PC-3 (cell line): ENCODE results near the gene BBS12.

Experiments
- CTCF ChIP-seq: fragments of 300-600 bp; sonication (generic); conservative IDR thresholded peaks from 2 replicates; pipeline ENCODE4 v1.5.1; 2017; ENCODE audit warnings: antibody characterized with exemption, low read depth, mild to moderate bottlenecking, low read length
- EZH2 ChIP-seq: fragments of 300-600 bp; sonication (generic); IDR thresholded peaks from one replicate; pipeline ENCODE4 v1.6.1; 2017; ENCODE audit warnings: antibody characterized with exemption, mild to moderate bottlenecking, low read length; ENCODE audit not compliant: unreplicated experiment
- EZH2phosphoT487 ChIP-seq: fragments of 300-600 bp; sonication (generic); IDR thresholded peaks from 2 replicates; pipeline ENCODE4 v1.6.1; 2018; ENCODE audit warnings: mild to moderate bottlenecking, antibody characterized with exemption, low read length, borderline replicate concordance

GRCh38 chr4:122766950-122767349 lies 34.4 kb downstream of the BBS12 start:
- TF ChIP-seq CTCF = no peak
- no peak for TF ChIP-seq EZH2phosphoT487
- no peak for TF ChIP-seq EZH2
